HG02571 (cell line): ENCODE results near the gene RAPH1.

Source experiments
- ATAC-seq: cut with Tn5 transposase; IDR thresholded peaks from one replicate; pipeline ENCODE4 v1.9.1; 2021; ENCODE audit warnings: mild to moderate bottlenecking, moderate library complexity; ENCODE audit not compliant: unreplicated experiment

RAPH1 gene, protein sequence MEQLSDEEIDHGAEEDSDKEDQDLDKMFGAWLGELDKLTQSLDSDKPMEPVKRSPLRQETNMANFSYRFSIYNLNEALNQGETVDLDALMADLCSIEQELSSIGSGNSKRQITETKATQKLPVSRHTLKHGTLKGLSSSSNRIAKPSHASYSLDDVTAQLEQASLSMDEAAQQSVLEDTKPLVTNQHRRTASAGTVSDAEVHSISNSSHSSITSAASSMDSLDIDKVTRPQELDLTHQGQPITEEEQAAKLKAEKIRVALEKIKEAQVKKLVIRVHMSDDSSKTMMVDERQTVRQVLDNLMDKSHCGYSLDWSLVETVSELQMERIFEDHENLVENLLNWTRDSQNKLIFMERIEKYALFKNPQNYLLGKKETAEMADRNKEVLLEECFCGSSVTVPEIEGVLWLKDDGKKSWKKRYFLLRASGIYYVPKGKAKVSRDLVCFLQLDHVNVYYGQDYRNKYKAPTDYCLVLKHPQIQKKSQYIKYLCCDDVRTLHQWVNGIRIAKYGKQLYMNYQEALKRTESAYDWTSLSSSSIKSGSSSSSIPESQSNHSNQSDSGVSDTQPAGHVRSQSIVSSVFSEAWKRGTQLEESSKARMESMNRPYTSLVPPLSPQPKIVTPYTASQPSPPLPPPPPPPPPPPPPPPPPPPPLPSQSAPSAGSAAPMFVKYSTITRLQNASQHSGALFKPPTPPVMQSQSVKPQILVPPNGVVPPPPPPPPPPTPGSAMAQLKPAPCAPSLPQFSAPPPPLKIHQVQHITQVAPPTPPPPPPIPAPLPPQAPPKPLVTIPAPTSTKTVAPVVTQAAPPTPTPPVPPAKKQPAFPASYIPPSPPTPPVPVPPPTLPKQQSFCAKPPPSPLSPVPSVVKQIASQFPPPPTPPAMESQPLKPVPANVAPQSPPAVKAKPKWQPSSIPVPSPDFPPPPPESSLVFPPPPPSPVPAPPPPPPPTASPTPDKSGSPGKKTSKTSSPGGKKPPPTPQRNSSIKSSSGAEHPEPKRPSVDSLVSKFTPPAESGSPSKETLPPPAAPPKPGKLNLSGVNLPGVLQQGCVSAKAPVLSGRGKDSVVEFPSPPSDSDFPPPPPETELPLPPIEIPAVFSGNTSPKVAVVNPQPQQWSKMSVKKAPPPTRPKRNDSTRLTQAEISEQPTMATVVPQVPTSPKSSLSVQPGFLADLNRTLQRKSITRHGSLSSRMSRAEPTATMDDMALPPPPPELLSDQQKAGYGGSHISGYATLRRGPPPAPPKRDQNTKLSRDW

GRCh38 chr2:203535078-203535783, at the start of gene RAPH1:
Gene RAPH1, minus strand, starts transcription at chr2:203535301. Its CDS starts 39,948 bp downstream, at chr2:203495353.
- peak; percentile 71 for ATAC-seq

DNA sequence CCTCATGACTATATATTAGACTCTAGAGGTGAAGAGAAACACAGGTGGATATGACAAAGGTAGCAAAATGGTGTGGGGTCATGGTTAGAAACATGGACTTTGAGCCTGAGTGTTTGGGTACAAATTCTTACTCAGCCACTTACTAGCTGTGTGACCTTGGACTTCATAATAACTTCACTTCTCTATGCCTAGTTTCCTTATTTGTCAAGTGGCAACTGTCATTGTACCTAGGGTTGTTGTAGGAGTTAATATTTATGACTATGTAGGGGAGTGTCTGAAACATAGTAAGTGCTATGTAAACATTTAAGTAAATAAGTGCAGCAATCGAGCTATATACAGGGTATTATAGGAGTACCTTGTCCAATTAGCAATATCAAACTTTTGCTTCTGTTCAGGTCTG, 49.7 kb upstream of the RAPH1 start:
- no peak for ATAC-seq

GRCh38 chr2:203583701-203584100, 48.6 kb upstream of the RAPH1 start:
- ATAC-seq: no peak

GRCh38 chr2:203583084-203583695, 48.1 kb upstream of the RAPH1 start:
- ATAC-seq: no peak

DNA sequence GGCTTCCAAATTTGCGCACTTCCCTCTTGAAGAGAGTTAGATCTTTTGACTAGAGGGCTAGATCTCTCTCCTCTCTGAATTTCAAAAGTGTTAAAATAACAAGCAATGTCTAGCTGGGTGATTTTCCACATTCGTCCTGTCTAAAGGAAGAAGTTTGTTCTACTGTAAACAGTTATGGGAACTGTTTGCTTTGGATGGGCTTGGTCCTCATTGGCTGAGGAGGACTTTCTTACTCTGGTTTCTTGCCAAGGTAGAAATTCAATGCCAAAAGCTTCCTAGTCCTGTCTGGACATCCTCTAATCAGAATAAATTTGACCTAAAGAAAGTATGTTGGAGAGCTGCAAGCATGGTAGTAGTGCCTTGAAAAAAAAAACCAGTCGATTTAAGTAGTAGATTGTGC, 47.4 kb upstream of the RAPH1 start:
- no peak for ATAC-seq

- ATAC-seq: no peak
Measured at GRCh38 chr2:203580844-203581243, 45.7 kb upstream of the RAPH1 start.

GRCh38 chr2:203579730-203580129, 44.6 kb upstream of the RAPH1 start:
- ATAC-seq: no peak

- ATAC-seq: peak; percentile 94
Measured at GRCh38 chr2:203578759-203579643, 43.9 kb upstream of the RAPH1 start.

DNA sequence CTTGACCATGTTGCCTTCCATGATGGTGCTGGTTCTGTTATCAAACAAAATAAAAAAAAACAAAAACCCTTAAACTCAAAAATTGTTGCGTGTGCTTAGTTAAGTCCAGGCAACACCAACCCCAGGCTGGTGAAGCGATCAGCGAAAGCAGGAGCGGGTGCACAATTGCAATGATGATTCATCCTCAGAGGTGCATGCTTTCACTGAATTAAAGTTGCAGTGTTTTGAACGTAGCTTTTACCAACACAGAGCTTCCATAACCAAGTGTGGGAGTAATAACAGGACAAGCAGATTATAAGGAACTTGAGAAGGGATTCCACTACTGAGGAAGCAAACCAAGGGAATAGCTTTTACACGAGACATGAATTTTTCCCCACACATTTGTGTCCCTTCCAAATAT, 39.7 kb upstream of the RAPH1 start:
- no peak for ATAC-seq

DNA sequence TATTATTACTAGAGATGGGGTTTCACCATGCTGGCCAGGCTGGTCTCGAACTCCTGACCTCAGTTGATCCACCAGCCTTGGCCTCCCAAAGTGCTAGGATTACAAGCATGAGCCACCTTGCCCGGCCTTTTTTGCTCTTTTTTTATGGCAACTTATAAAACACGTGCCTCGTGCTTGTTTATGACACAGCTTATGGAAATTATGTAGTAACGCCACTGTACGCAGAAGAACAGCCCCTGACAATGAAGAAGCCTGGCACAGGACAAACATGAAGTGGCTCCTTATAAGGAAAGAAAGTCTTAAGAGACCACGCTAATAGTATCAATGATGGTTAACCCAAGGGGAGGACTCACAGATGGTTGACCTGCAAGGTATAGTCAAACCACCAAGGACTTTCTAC, 37.2 kb upstream of the RAPH1 start:
- ATAC-seq: no peak

GRCh38 chr2:203569677-203570316, 34.7 kb upstream of the RAPH1 start:
- no peak for ATAC-seq

- no peak for ATAC-seq
Measured at GRCh38 chr2:203567691-203568090, 32.6 kb upstream of the RAPH1 start.

- no peak for ATAC-seq
Measured at GRCh38 chr2:203566161-203566560, 31.1 kb upstream of the RAPH1 start.

- no peak for ATAC-seq
Measured at GRCh38 chr2:203565076-203565475, 30.0 kb upstream of the RAPH1 start.

GRCh38 chr2:203562268-203562667, 27.2 kb upstream of the RAPH1 start:
- no peak for ATAC-seq

GRCh38 chr2:203559641-203560040, 24.5 kb upstream of the RAPH1 start:
- no peak for ATAC-seq

GRCh38 chr2:203553784-203554183, 18.7 kb upstream of the RAPH1 start:
- ATAC-seq: no peak

GRCh38 chr2:203551778-203552177, 16.7 kb upstream of the RAPH1 start:
- ATAC-seq: no peak

DNA sequence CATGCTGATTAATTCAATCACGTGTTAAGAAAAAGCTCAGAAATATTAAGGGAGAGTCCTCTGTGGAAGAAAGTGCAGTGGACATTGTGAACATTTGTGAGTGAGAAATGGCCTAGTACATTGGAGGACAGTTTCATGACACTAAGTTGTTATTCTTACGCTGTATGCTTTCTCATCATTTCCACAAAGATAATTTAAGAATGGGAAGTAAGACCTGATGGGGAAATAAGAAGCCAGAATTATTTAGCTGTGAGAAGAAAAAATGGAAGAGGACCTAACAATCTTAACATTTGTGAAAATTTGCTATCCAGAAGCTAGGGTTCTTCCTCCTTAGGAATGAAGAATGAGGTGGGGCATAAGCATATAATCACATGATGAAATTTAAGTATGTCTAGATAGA, 15.2 kb upstream of the RAPH1 start:
- ATAC-seq: no peak
